ENCODE results near the gene BRICD5.
"Not testable (repeated sequence)": the region's sequence is repeated elsewhere in the genome, so short reads cannot be mapped to it uniquely, and the experiment has no call there.

The BRICD5 gene

GRCh38 chr16:2204416-2205103 is 6.1 kb downstream of the BRICD5 start:
- TF ChIP-seq ZNF274 (IDR thresholded peaks at IDR 0.05; ENCODE audit: low read depth, low read length), result no peak
- H3K4me3 ChIP-seq (ENCODE audit: low read length), result peak overlapping the region; percentile 85; the same call in 1 of the 2 replicates

- H3K4me3 ChIP-seq (ENCODE audit: low read length), result not testable (repeated sequence)
Observed at GRCh38 chr16:2203119-2203688, 7.5 kb downstream of the BRICD5 start.

GRCh38 chr16:2200313-2200712 is 10.3 kb downstream of the BRICD5 start:
- TF ChIP-seq ZNF274 (IDR thresholded peaks at IDR 0.05; ENCODE audit: low read depth, low read length), result no peak
- no peak overlapping the region for H3K4me3 ChIP-seq (ENCODE audit: low read length)

GRCh38 chr16:2199621-2200139 is 11.0 kb downstream of the BRICD5 start:
- H3K4me3 ChIP-seq (ENCODE audit: low read length), result no peak overlapping the region
- TF ChIP-seq ZNF274 (IDR thresholded peaks at IDR 0.05; ENCODE audit: low read depth, low read length), result no peak

GRCh38 chr16:2199095-2199494 is 11.6 kb downstream of the BRICD5 start:
- TF ChIP-seq ZNF274 (IDR thresholded peaks at IDR 0.05; ENCODE audit: low read depth, low read length), result no peak
- H3K4me3 ChIP-seq (ENCODE audit: low read length), result no peak overlapping the region

GRCh38 chr16:2198283-2198682 is 12.4 kb downstream of the BRICD5 start:
- TF ChIP-seq ZNF274 (IDR thresholded peaks at IDR 0.05; ENCODE audit: low read depth, low read length), result no peak

GRCh38 chr16:2197765-2198164 is 12.9 kb downstream of the BRICD5 start:
- no peak for TF ChIP-seq ZNF274 (IDR thresholded peaks at IDR 0.05; ENCODE audit: low read depth, low read length)

More at GRCh38 chr16:2198283-2198682, 12.4 kb downstream of the BRICD5 start:
- H3K4me3 ChIP-seq (ENCODE audit: low read length), result no peak overlapping the region

GRCh38 chr16:2196981-2197511 is 13.6 kb downstream of the BRICD5 start:
- no peak for TF ChIP-seq ZNF274 (IDR thresholded peaks at IDR 0.05; ENCODE audit: low read depth, low read length)
- no peak overlapping the region for H3K4me3 ChIP-seq (ENCODE audit: low read length)

More at GRCh38 chr16:2197765-2198164, 12.9 kb downstream of the BRICD5 start:
- H3K4me3 ChIP-seq (ENCODE audit: low read length), result no peak overlapping the region

- no peak within 1 kb of the TSS for H3K4me3 ChIP-seq (ENCODE audit: low read length)
- no peak for TF ChIP-seq ZNF274 (IDR thresholded peaks at IDR 0.05; ENCODE audit: low read depth, low read length)
Observed at GRCh38 chr16:2196162-2196980, 14.3 kb downstream of the BRICD5 start, which contains the start of gene CASKIN1. Gene CASKIN1 (minus strand): TSS chr16:2196605. CDS start chr16:2196432, 173 bp downstream.

GRCh38 chr16:2195322-2196161 is 15.1 kb downstream of the BRICD5 start:
- no peak overlapping the region for H3K4me3 ChIP-seq (ENCODE audit: low read length)
- no peak for TF ChIP-seq ZNF274 (IDR thresholded peaks at IDR 0.05; ENCODE audit: low read depth, low read length)

- H3K4me3 ChIP-seq (ENCODE audit: low read length), result no peak overlapping the region
- TF ChIP-seq ZNF274 (IDR thresholded peaks at IDR 0.05; ENCODE audit: low read depth, low read length), result no peak
Observed at GRCh38 chr16:2194852-2195321, 15.8 kb downstream of the BRICD5 start.

GRCh38 chr16:2194166-2194834 is 16.4 kb downstream of the BRICD5 start:
- TF ChIP-seq ZNF274 (IDR thresholded peaks at IDR 0.05; ENCODE audit: low read depth, low read length), result no peak
- H3K4me3 ChIP-seq (ENCODE audit: low read length), result no peak overlapping the region

- no peak for TF ChIP-seq ZNF274 (IDR thresholded peaks at IDR 0.05; ENCODE audit: low read depth, low read length)
- H3K4me3 ChIP-seq (ENCODE audit: low read length), result no peak overlapping the region
Observed at GRCh38 chr16:2191446-2191706, 19.3 kb downstream of the BRICD5 start.

All from GM08714 (cell line).